ENCODE data around the gene CACNA1S. TPM values are rescaled to one million over a fixed set of nuclear protein-coding genes. Genes with fewer than 3 reads are reported as not detected.

The CACNA1S gene
- total RNA-seq, 1 experiment from 2014 or later = not detected

GRCh38 chr1:201142011-201142848 is 30.0 kb upstream of the CACNA1S start:
- H3K23ac ChIP-seq (ENCODE audit: insufficient read length, low read depth, low read length) = no peak overlapping the region
- no peak for DNase-seq
- no peak overlapping the region for H3K27ac ChIP-seq (ENCODE audit: insufficient read length, low read depth, low read length)
- no peak overlapping the region for H3K56ac ChIP-seq (ENCODE audit: insufficient read length, low read depth, low read length)
- H3K27me3 ChIP-seq (ENCODE audit: insufficient read depth, low read length) = no peaks in the 10 kb centered on the region
- no peaks in the 10 kb centered on the region for H4K20me1 ChIP-seq (ENCODE audit: control insufficient read depth, insufficient read depth, insufficient read length)
- no peaks in the 10 kb centered on the region for H3K4me1 ChIP-seq (ENCODE audit: insufficient read depth, low read length)
- H4K8ac ChIP-seq (replicated peaks; ENCODE audit: insufficient read length, low read depth, low read length) = no peak overlapping the region
- no peak overlapping the region for H2BK15ac ChIP-seq (ENCODE audit: low read depth, low read length)
- H3K9ac ChIP-seq (ENCODE audit: extremely low read depth, insufficient read length, low read length) = no peak overlapping the region
- no peak overlapping the region for H3K4ac ChIP-seq (ENCODE audit: low read depth, low read length)
- H2BK5ac ChIP-seq (ENCODE audit: insufficient read length, low read length) = no peak overlapping the region
- no peaks in the 10 kb centered on the region for H3K9me3 ChIP-seq (ENCODE audit: control insufficient read depth, low read depth, low read length)
- no peaks in the 10 kb centered on the region for H3K79me1 ChIP-seq (ENCODE audit: insufficient read depth, low read depth, low read length, poor library complexity, severe bottlenecking)
- Mint-ChIP-seq H3K36me3 (ENCODE audit: insufficient read depth in 1 of 3, low read depth in 3 of 3) (peaks cover 47 to 90% (median 89%) of the 10 kb centered on the region in 3 experiments; a peak in 6 of 7 replicates), H3K27ac (no peak overlapping the region; a peak in 1 of 7 replicates), H3K4me3 (no peak overlapping the region), H3K9me3 (no peaks in the 10 kb centered on the region), H3K4me1 (no peaks in the 10 kb centered on the region), H3K27me3 (ENCODE audit: low read depth) (no peaks in the 10 kb centered on the region)
- no peak overlapping the region for H4K91ac ChIP-seq (ENCODE audit: insufficient read length, low read depth, low read length)
- H3T11ph ChIP-seq (ENCODE audit: low read length) = no peak overlapping the region
- H3K14ac ChIP-seq (ENCODE audit: insufficient read depth, low read length) = no peak overlapping the region
- no peak overlapping the region for H2AFZ ChIP-seq (ENCODE audit: low read length)
- H4K5ac ChIP-seq (ENCODE audit: insufficient read length, low read depth, low read length) = no peak overlapping the region
- H2BK20ac ChIP-seq (ENCODE audit: low read depth, low read length, poor library complexity, severe bottlenecking) = no peak overlapping the region
- no peak overlapping the region for H3K18ac ChIP-seq (ENCODE audit: insufficient read length, low read depth, low read length)
- no peaks in the 10 kb centered on the region for H3K79me2 ChIP-seq (ENCODE audit: insufficient read depth, low read length)
- no peak for TF ChIP-seq CTCF (conservative IDR thresholded peaks at IDR 0.05)
- H2AK5ac ChIP-seq (ENCODE audit: insufficient read length, low read length) = no peak overlapping the region
- no peak overlapping the region for H2BK12ac ChIP-seq (ENCODE audit: insufficient read length, low read depth, low read length)
- WGBS (ENCODE audit: extremely low coverage, insufficient read length, low lambda C conversion rate) = no CpG with 5 or more reads among the region's 16 CpGs
- no peak overlapping the region for H2BK120ac ChIP-seq (ENCODE audit: low read depth, low read length, poor library complexity, severe bottlenecking)
- no peaks in the 10 kb centered on the region for H3K23me2 ChIP-seq (ENCODE audit: insufficient read length, low read depth, low read length, poor library complexity, severe bottlenecking)
- H3K4me2 ChIP-seq (ENCODE audit: insufficient read depth, insufficient read length, low read length) = no peak overlapping the region

All from H9 (cell line).